Measurements from ENCODE around the gene TNNC1. TPM values are rescaled to one million over a fixed set of nuclear protein-coding genes. Genes with fewer than 3 reads are reported as not detected.

The TNNC1 gene
- total RNA-seq, 4 donors from 2014 or later, result 3.0 to 4.4 (median 3.4) TPM; not detected in 1

GRCh38 chr3:52443791-52444687 lies 9.8 kb downstream of the TNNC1 start:
- Histone ChIP-seq H3K9me3 (no peaks in the 10 kb centered on the region), H3K36me3 (no peaks in the 10 kb centered on the region), H3K27ac (no peak overlapping the region), H3K27me3 (no peaks in the 10 kb centered on the region), H3K4me3 (no peak overlapping the region), H3K4me1 (no peaks in the 10 kb centered on the region)
- intact Hi-C loops (cut with DNase I; ENCODE audit: low total_unique reads), result no loop called here
- DNase-seq, result no peak
- TF ChIP-seq POLR2A (IDR thresholded peaks at IDR 0.05) (no peak), CTCF (IDR thresholded peaks at IDR 0.05) (no peak)

GRCh38 chr3:52443268-52443610 lies 10.6 kb downstream of the TNNC1 start:
- Histone ChIP-seq H3K27ac (no peak overlapping the region), H3K27me3 (no peaks in the 10 kb centered on the region), H3K4me3 (no peak overlapping the region), H3K4me1 (no peaks in the 10 kb centered on the region), H3K36me3 (no peaks in the 10 kb centered on the region), H3K9me3 (no peaks in the 10 kb centered on the region)
- TF ChIP-seq POLR2A (IDR thresholded peaks at IDR 0.05), result no peak
- intact Hi-C loops (cut with DNase I; ENCODE audit: low total_unique reads), result no loop called here
- DNase-seq, result no peak

GRCh38 chr3:52442409-52443267 lies 11.2 kb downstream of the TNNC1 start:
- intact Hi-C loops (cut with DNase I; ENCODE audit: low total_unique reads), result no loop called here
- no peak for DNase-seq
- H3K4me3 ChIP-seq, result no peak overlapping the region
- TF ChIP-seq POLR2A (IDR thresholded peaks at IDR 0.05) (no peak), CTCF (IDR thresholded peaks at IDR 0.05) (no peak)
- no peaks in the 10 kb centered on the region for H3K36me3 ChIP-seq
- H3K27me3 ChIP-seq, result no peaks in the 10 kb centered on the region
- no peaks in the 10 kb centered on the region for H3K9me3 ChIP-seq
- H3K27ac ChIP-seq, result no peak overlapping the region
- no peaks in the 10 kb centered on the region for H3K4me1 ChIP-seq

GRCh38 chr3:52441772-52442332 lies 12.0 kb downstream of the TNNC1 start:
- H3K9me3 ChIP-seq, result no peaks in the 10 kb centered on the region
- H3K27me3 ChIP-seq, result no peaks in the 10 kb centered on the region
- no peak overlapping the region for H3K4me3 ChIP-seq
- DNase-seq, result no peak
- H3K27ac ChIP-seq, result no peak overlapping the region
- H3K4me1 ChIP-seq, result no peaks in the 10 kb centered on the region
- intact Hi-C loops (cut with DNase I; ENCODE audit: low total_unique reads), result no loop called here
- no peak for TF ChIP-seq POLR2A (IDR thresholded peaks at IDR 0.05)
- no peak for TF ChIP-seq CTCF (IDR thresholded peaks at IDR 0.05)
- no peaks in the 10 kb centered on the region for H3K36me3 ChIP-seq

- intact Hi-C loops (cut with DNase I; ENCODE audit: low total_unique reads), result no loop called here
- no peak for DNase-seq
Observed at GRCh38 chr3:52441091-52441771, 12.6 kb downstream of the TNNC1 start.

More at GRCh38 chr3:52441091-52441771, 12.6 kb downstream of the TNNC1 start:
- H3K4me1 ChIP-seq, result no peaks in the 10 kb centered on the region
- H3K9me3 ChIP-seq, result no peaks in the 10 kb centered on the region
- no peak overlapping the region for H3K27ac ChIP-seq
- no peaks in the 10 kb centered on the region for H3K36me3 ChIP-seq
- TF ChIP-seq POLR2A (IDR thresholded peaks at IDR 0.05), result no peak
- TF ChIP-seq CTCF (IDR thresholded peaks at IDR 0.05), result no peak
- no peaks in the 10 kb centered on the region for H3K27me3 ChIP-seq
- H3K4me3 ChIP-seq, result no peak overlapping the region

Measured in uterus (tissue), 4 donors.